Esophagus squamous epithelium (tissue), 4 donors: ENCODE data around the gene C11orf58.

Experiments
- POLR2A ChIP-seq, 4 donors: fragments of 450-650 bp; IDR thresholded peaks; one replicate each; pipeline ENCODE4 v1.6.1; 2017; ENCODE audit warnings: antibody characterized with exemption in 4 of 4, mild to moderate bottlenecking in 4 of 4, moderate library complexity in 3 of 4
- TF ChIP-seq, protein P1 (sequence below), 6 experiments: fragments of 450-650 bp in 4 of 6; fragments of 200-600 bp in 2 of 6; sonication (generic) in 2 of 6; IDR thresholded peaks; one replicate each; pipeline ENCODE4 v1.5.1; 2016 to 2019; ENCODE audit warnings: antibody characterized with exemption in 6 of 6, mild to moderate bottlenecking in 4 of 6, moderate library complexity in 4 of 6

DNA sequence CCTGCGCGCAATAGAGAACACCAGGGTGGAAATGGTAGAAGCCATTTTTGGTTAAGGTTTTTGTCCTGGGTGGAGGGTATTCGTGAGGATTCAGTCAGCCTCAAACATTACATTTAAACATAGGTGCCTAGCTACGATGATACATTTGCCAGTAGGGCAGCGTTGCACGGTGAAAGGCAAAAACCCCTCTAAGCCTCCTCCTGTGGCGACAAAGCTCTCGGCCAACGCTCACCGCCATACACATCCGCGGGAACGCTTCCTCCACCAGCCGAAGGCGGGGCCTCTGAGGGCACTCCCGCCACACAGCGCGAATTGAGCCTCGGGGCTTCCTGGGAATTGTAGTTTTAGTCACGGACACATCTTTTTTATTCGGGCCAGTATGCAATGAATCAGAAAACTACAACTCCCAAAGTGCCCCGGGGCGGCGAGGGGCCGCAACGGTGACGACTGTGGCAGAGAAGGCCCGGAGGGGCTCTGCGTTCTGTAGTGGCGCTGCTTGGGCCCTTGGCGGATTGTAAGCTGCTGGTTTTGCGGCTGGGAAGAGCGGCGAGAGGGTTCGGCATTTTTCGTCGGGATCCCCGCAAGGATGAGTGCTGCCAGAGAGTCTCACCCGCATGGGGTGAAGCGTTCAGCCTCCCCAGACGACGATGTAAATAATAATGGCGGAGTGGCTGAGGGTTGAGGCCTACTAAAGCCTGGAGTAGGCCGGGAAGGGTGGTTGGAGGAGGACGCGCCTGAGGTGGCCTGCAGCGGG lies at the start of gene C11orf58:
- TF ChIP-seq, protein P1, sequence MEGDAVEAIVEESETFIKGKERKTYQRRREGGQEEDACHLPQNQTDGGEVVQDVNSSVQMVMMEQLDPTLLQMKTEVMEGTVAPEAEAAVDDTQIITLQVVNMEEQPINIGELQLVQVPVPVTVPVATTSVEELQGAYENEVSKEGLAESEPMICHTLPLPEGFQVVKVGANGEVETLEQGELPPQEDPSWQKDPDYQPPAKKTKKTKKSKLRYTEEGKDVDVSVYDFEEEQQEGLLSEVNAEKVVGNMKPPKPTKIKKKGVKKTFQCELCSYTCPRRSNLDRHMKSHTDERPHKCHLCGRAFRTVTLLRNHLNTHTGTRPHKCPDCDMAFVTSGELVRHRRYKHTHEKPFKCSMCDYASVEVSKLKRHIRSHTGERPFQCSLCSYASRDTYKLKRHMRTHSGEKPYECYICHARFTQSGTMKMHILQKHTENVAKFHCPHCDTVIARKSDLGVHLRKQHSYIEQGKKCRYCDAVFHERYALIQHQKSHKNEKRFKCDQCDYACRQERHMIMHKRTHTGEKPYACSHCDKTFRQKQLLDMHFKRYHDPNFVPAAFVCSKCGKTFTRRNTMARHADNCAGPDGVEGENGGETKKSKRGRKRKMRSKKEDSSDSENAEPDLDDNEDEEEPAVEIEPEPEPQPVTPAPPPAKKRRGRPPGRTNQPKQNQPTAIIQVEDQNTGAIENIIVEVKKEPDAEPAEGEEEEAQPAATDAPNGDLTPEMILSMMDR (IDR thresholded peaks at IDR 0.05) = peak in 1 of 6 experiments; percentile 4
- peak in 3 of 4 donors; percentile 78 to 93 (median 80) for TF ChIP-seq POLR2A (IDR thresholded peaks at IDR 0.05)
